Peyer's patch (tissue), 4 donors: Measurements from ENCODE around the gene CD247.

Experiments
- CTCF ChIP-seq, 6 experiments: fragments of 450-650 bp in 4 of 6; fragments of 200-600 bp in 2 of 6; sonication (generic) in 1 of 6; IDR thresholded peaks; one replicate each; pipeline ENCODE4 v1.5.1; 2017 to 2019; ENCODE audit warnings: antibody characterized with exemption in 6 of 6, mild to moderate bottlenecking in 3 of 6, moderate library complexity in 1 of 6
- POLR2A ChIP-seq, 2 donors: fragments of 450-650 bp; IDR thresholded peaks; one replicate each; pipeline ENCODE4 v1.5.1; 2017; ENCODE audit warnings: antibody characterized with exemption in 2 of 2, mild to moderate bottlenecking in 2 of 2, moderate library complexity in 2 of 2

GRCh38 chr1:167542109-167543032, 24.0 kb upstream of the CD247 start:
- TF ChIP-seq CTCF (IDR thresholded peaks at IDR 0.05) (no peak), POLR2A (IDR thresholded peaks at IDR 0.05) (no peak)
